ENCODE data around the gene KRTAP5-2.

The KRTAP5-2 gene

DNA sequence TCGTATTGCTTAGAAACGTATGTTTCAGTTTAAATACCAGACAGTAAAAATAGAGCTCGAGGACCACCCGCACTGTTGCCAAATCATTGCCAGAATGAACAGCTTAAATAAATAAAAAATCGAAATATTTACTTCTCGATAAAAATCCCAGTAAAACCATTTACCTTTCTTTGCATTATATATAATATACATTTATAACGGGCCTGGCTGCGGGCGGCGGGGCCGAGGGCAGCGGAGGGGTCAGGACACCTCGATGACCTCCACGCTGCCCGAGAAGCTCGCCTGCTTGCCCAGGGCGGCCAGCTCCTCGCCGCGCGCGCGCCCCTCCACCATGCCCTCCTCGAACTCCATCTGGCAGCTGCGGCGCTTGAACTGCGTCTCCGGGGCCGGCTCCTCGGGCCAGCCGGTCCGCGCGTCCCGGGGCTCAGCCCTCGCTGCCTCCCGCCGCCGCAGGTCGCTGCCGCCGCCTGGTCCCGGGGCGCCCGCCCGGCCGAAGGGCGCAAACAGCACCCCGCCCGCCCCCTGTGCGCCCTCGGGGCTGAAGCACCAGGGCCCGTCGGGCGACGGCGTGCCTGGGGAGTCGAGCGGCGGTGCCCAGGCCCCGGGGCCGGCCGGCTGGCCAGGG, 41.7 kb downstream of the KRTAP5-2 start:
- no peak for DNase-seq (ENCODE audit: low spot score)

DNA sequence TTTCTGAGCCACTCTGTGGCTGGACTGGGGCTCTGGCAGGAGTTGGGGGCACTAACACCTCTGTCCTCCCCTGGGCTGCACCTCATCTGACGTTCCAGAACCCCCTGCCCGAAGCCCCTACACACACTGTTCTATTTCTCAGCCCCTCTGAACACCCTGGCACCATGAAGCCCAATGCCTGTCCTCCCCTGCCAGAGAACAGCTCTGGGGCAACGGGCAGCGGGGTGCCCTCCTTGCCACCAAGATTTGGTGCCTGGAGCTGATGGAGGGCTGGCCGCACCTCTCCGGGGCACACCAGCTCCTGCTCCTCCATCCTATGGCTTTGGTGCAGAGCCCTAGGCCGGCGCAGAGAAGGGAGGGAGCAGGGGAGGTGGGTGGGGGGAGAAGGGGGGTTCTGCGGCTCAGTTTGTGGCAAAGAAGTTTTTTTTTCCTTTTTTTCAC, 42.4 kb downstream of the KRTAP5-2 start:
- no peak for DNase-seq (ENCODE audit: low spot score)

DNA sequence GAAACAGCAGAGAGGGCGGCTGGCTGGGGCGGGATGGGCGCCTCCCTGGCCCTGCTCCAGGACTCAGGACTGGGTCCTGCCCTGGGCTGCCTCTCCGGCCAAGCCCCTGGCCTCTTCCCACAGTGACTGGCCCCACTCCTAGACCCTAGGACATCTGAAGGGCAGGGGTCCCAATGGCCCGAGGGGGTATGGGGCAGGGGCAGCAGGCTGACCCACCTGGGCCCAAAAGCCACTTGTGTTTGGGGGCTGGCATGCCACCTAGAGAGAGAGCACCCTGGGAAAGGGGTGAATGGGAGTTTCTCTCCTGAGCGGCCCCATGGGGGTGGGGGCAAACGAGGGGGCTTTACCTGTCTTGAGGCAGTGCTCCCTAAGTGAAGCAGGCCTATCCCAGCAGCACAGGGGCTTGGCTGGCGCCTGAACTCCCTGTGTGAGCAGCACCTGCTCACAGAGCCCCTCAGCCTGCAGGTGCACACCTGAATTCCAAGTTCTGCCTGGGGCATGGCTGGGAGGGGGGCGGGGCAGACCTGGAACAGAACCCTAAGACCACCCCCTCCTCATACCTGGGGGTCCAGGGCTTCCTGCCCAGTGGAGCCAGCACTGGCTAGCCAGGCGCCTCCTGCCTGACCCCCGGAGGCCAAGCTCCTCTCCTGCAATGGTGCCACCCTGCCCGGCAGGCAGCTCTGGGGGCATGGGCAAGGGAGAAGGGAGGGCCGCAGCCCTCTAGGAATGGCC, 42.9 kb downstream of the KRTAP5-2 start:
- no peak for DNase-seq (ENCODE audit: low spot score)

DNA sequence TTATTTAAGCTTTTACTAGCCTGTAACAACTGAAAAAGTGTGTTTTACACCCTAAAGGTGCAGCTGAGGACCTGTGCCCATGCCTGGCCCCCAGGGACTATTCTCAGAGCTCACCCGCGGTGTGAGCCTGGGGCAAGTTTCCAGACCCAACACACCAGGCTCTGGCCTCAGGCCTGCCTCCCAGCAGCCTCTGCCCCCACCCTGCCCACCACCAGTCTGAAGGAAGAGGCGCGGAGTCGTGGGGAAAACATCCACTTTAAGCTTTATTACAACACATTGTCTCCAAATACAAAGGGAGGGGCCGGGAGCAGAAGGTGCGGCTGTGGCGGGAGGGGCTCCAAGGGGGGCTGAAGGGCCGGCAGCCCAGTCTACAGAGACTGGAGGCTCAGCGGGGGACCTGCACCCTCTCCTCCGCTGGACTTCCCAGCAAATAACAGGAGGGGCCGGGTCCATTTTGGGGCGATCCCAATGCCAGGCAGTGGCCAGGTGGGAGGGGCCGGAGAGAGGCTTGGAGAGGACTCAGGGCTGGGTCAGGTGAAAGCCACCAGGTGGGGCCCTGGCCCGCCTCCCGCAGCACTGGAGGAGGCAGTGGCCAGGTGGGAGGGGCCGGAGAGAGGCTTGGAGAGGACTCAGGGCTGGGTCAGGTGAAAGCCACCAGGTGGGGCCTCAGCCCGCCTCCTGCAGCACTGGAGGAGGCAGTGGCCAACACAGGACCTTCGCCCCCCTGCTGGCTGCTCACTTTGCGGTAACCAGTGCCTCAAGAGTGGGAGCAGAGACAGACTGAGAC, 44.1 kb downstream of the KRTAP5-2 start:
- DNase-seq (ENCODE audit: low spot score), result no peak

DNA sequence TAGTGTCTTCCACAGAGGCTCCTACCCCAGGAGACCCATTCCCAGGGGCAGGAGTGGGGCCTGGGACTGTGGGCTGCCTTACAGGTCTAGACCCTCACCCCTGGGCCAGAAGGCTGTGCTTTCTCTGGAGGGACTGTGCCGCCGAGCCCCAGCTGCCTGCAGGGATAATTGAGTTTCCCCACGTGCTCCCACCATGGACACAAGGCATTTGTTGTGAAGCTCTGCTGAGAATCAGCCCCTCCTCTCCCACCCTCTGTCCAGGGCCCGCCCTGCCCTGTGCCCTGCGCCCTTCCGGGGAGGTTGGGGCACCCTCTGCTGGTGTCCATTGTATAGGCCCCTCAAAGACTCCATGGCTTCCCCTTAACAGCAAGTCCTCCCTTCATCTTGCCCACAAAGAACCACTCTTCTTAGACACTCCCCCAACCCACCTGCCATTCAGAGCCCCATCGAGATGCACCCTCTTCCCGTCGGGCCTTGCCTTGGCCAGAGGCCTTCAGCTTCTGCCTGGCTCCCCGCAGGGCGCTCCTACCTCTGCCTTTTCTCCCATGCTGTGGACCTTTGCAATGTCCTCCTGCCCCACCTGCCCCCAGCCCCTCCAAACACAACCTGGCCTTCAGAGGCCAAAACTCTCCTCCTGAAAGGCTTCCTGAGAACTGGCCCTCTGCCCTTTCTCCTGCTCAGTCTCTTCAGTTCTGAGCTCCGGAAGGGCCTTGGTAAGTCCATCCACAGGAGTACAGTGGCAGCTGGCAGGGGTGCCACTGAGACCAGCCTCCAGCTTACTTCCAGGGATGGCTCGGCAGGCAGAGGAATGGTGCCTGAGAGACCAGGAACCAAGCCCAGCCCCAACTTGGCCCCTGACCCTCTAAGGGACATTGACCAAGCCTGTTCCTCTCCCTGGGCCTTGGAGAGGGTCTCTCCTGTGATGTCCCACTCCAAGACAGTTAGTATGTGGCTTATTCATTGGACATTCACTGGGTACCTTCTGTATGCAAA, 48.5 kb downstream of the KRTAP5-2 start:
- DNase-seq (ENCODE audit: low spot score), result no peak

DNA sequence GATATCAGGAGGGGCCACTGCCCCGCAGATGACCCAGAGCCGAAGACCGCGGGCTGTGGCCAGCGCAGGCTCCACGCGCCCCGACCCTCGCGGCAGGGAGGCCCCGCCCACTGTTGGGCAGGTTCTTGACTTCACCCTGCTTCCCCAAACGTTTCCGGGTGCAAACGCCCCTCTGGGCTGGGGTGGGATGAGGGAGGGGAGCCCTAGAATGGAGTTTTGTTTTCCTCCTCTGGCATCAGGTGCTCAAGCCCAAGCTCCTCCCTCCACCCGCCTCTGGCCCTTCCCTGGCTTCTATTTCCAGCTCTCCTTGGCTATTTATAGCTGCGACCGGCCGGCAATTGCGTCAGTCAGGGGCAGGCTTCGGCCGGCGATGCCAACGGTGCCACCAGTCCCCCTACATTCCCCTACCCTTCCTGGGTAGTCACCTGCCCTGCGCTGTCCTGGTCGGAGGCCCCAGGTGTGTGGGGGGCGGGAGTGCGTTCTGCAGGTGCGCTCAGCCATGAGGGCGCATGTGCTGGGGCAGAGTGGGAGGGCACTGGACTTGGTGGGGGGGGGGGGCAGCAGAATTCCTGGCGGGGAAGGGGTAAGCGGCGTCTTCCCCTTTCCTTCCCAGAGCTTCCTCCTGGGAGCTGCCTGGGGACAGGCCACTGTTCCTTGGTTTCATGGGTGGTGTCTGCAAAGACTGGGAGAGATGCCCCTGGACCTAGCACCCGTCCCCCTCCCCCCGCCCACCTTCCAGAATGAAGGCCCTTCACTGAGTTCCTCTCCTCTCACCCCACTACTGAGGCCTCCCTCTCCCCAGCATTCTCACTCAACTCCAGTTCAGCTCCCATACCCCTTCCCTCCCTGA, 49.6 kb downstream of the KRTAP5-2 start:
- DNase-seq (ENCODE audit: low spot score), result no peak

DNA sequence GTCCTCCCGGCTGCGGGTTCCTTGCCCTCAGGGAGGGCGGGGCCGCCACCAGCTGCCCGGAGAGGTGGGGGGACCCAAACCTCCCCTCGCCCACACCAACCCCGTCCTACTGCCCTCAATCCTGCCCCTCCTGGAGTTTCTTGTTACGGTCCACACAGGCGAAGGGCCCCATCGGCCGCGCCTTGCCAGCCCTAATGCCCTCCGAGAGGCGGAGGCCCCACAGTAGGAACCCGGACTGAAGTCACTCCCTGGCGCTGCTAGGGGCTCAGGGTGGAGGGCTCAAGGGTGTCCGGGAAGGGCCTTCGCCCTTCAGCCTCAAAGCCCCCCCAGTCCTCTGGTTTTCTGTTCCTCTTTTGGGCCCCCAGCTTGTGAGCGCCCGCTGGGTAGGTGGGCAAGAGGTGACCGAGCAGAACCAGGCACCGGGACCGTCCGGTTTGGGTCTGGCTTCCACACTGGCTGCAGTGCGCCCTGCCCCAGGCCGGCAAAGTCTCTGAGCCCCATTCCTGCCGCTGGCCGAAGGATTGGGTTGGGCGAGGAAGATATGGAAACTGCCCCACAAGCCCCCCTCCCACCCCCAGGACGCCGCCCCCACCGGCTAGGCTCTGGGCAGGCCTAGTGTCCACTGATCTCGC, 50.5 kb downstream of the KRTAP5-2 start:
- DNase-seq (ENCODE audit: low spot score), result no peak
